Activated CD8-positive, alpha-beta memory T cell treated with anti-CD3 and anti-CD28 coated beads, Interleukin-2, amount 50 U/mL, for 24 hours (primary cell): ENCODE data around the gene GLRA1.
"Not testable (repeated sequence)": the region's sequence is repeated elsewhere in the genome, so short reads cannot be mapped to it uniquely, and the experiment has no call there.

ENCODE experiments used
- DNase-seq: peaks from one replicate; pipeline ENCODE4 v3.0.0-alpha.2; 2020; ENCODE audit errors: extremely low read depth

The GLRA1 gene

GRCh38 chr5:151913425-151913824, 11.2 kb downstream of the GLRA1 start:
- no peak for DNase-seq

GRCh38 chr5:151912360-151912759, 12.3 kb downstream of the GLRA1 start:
- DNase-seq: no peak

DNA sequence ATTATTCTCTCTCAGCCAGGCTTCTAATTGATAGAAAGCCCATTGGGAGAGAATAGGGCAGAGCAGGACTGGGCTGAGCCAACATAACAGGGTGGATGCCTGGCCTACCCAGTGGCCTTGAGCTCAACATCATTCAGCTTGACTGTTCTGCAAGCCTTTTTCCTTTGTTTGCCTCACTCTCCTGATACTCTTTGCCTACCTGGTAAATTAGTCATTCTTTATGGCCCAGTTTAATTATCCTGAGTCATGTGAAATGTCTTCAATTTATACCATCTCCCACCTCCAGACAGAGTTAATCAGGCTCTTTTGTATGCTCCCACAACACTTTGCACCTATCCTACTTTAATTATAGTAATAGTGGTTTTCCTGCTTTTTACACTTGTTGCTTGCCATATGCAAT, 13.6 kb downstream of the GLRA1 start:
- DNase-seq: no peak

GRCh38 chr5:151909628-151910027, 15.0 kb downstream of the GLRA1 start:
- no peak for DNase-seq

DNA sequence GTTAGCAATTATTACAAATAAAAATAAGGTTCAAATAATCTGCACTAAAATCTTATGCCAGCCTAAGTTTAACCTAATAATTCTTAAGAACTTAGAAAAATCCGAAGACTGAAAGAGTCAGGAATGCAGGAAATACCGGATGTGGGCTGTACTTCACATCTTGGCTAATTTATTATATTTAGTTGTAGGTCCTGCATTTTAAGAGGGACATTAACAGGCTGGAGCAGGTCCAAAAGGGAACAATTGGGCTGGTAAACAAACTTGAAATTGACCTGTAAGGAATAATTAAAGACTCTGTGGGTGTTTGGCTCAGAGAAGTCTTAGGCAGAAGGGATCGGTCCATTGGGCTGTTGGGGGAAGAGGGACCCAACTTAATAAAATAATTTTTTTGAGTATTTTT, 18.4 kb downstream of the GLRA1 start:
- DNase-seq: no peak

- DNase-seq: no peak
Measured at GRCh38 chr5:151905557-151905961, 19.1 kb downstream of the GLRA1 start.

DNA sequence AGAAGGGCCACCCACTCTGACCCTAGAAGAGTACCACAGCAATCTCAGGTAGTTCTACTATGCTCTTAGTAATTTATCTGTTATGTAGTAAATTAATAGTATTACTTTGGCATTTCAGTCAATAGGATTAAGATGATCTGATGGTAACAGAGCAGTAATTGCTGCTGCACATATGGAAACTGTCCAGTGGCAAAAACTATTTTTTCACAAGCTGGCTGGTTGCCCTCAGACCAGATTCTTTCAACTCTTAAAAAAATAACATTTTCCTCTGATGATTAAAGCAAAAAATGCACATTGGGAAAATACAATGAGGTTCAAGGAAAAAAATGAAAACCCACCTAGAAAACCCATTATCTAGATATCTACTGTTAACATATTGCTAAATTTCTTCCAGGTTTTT, 19.7 kb downstream of the GLRA1 start:
- no peak for DNase-seq

GRCh38 chr5:151904127-151904526, 20.5 kb downstream of the GLRA1 start:
- DNase-seq: no peak

DNA sequence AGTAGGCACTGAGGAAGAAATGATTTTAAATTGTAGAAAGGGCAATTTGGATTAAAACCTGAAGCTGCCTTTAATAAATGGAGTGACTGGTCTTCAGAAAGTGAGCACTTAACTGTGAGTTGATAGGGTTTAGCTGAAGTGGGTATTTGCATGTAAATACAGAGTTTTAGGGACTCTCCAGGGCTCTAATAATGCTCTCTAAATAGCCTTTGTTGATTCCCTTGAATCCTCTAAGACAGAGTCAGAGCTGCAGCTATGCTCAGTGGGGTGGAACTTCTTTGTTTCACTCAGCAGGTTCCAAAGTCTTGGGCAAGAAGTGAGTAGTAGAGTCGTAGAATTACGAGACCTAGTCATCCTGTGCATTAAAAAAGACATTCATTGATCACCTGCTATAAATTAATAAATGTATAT, 21.4 kb downstream of the GLRA1 start:
- no peak for DNase-seq

GRCh38 chr5:151902215-151902614, 22.4 kb downstream of the GLRA1 start:
- no peak for DNase-seq

- DNase-seq: no peak
Measured at GRCh38 chr5:151901611-151902010, 23.0 kb downstream of the GLRA1 start.

DNA sequence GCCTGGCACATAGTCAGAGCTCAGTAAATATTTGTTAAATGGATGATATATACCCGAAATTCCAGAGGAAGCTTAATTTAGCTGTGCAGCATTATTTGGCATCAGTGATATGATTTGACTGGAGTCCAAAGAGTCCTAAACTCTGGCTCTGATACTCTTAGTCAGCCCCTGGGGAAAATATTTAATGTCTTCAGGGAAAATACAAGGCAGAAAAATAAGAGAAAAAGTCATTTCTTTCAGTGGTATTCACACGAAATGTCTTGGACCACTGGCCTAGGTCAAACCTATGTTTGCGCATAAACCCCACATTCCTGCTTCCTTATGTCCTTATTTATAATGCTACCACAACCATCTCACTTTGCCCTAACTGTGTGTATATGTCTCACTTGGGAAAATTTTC, 23.8 kb downstream of the GLRA1 start:
- no peak for DNase-seq

DNA sequence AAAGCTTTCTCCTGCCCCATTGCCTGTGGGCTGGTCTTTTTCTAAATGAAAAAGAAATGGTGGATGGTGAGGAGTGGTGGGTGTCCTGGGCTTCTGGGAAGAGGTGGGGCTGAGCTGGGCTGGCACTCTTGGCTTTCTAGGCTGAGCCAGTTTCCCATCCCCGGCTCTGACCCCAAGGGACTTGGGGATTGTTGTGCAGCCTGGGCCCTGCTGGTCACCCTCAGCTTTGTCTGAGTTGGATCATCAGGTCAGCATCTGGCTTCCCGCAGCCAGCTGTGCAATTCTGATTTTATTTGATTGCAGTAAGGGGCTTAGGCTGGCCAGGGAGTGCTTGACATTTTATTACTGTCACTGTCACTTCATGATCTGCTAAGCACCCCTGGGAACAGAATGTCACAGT, 25.3 kb downstream of the GLRA1 start:
- DNase-seq: no peak

GRCh38 chr5:151897896-151898295, 26.8 kb downstream of the GLRA1 start:
- no peak for DNase-seq

- no peak for DNase-seq
Measured at GRCh38 chr5:151897020-151897552, 27.6 kb downstream of the GLRA1 start.

- DNase-seq: no peak
Measured at GRCh38 chr5:151896031-151896691, 28.5 kb downstream of the GLRA1 start.

DNA sequence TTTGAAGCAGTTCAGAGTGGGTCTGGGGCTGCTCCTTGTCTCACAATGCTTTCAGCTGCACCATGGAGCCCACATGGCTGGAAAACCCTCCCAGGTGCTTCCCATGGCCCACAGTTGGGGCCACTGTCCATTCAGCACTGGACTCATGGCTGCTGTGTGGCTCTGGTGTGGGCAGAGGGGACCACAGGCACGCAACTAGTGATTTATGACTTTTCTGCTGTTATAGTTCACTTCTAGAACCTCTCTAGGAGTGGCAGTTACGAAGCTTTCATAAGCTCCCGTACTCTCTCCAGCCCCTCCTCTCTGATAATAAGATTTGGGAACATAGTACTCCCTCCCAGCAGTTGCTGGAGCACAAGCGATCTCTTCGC, 29.0 kb downstream of the GLRA1 start:
- no peak for DNase-seq

DNA sequence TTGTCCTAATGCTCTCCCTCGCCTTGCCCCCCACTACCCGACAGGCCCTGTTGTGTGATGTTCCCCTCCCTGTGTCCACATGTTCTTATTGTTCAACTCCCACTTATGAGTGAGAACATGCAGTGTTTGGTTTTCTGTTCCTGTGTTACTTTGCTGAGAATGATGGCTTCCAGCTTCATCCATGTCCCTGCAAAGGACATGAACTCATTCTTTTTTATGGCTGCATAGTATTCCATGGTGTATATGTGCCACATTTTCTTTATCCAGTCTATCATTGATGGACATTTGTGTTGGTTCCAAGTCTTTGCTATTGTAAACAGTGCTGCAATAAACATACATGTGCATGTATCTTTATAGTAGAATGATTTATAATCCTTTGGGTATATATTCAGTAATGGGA, 31.2 kb downstream of the GLRA1 start:
- not testable (repeated sequence) for DNase-seq

GRCh38 chr5:151892393-151892792, 32.3 kb downstream of the GLRA1 start:
- DNase-seq: no peak

- no peak for DNase-seq
Measured at GRCh38 chr5:151890299-151890698, 34.4 kb downstream of the GLRA1 start.

GRCh38 chr5:151889614-151890013, 35.0 kb downstream of the GLRA1 start:
- DNase-seq: no peak

GRCh38 chr5:151886546-151887275, 37.9 kb downstream of the GLRA1 start:
- DNase-seq: no peak

DNA sequence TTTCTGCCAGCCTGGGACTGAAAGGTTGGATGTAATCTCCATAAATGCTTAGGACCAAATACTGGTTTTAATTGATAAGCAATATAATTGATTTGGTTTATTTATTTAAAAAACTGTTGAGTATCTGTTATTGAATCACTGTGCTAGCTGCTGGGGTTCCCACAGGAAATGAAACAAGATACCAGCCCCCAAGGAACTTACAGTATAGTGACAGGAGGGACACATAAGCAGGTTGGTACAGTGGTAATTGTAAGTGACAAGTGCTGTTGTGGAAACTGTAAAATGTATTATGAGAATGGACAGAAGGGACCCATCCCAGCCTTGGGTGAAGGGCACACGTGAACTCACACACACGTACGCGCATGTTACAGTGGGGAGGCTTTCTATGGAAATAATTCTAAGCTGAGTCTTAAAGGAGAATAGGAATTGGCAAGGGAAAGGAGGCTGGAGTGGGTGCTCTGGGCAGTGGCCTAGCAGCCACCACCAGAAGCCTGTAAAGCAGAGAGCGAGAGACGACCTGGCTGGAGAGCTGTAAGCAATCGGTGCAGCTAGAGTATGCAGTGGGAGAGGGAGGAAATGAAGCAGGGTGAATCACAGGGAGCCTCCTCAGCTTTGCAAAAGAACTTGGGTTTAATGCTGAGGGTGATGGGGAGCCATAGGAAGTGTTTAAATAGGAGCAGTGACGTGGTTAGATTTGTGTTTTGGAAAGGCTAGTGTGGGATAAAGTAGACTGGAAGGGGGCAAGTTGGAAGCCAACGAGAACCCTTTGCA, 39.3 kb downstream of the GLRA1 start:
- no peak for DNase-seq
